CD14-positive monocyte (primary cell): Measurements from ENCODE around the gene SAMHD1. TPM values are rescaled to one million over a fixed set of nuclear protein-coding genes. Genes with fewer than 3 reads are reported as not detected.

ENCODE experiments used
- DNase-seq, 3 donors: peaks; one replicate each; pipeline ENCODE4 v3.0.0-alpha.2; 2011 to 2022
- H2AFZ ChIP-seq: 2 replicates; pipeline ENCODE4 v1.6.0; 2012; ENCODE audit warnings: mild to moderate bottlenecking, low read depth, low read length, inconsistent platforms; ENCODE audit not compliant: insufficient read depth, poor library complexity, severe bottlenecking
- H3K27ac ChIP-seq, 2 donors: 1 replicate in 1 of 2; 2 replicates in 1 of 2; pipeline ENCODE4 v1.5.1; 2012 to 2013; ENCODE audit warnings: low read length in 2 of 2, control low read depth in 1 of 2, inconsistent platforms in 1 of 2, low read depth in 1 of 2, mild to moderate bottlenecking in 1 of 2
- H3K27me3 ChIP-seq, 2 donors: one replicate each; pipeline versions ENCODE4 v1.6.0 to v1.6.1; 2011 to 2013; ENCODE audit warnings: low read length in 2 of 2; ENCODE audit not compliant: control insufficient read depth in 2 of 2, insufficient read depth in 2 of 2
- H3K36me3 ChIP-seq, 2 donors: replicated peaks in 1 of 2; 1 replicate in 1 of 2; 2 replicates in 1 of 2; pipeline versions ENCODE4 v1.5.1 to v1.6.1; 2012 to 2013; ENCODE audit warnings: low read length in 2 of 2, control low read depth in 1 of 2, inconsistent platforms in 1 of 2, mild to moderate bottlenecking in 1 of 2; ENCODE audit not compliant: insufficient read depth in 2 of 2, control insufficient read depth in 1 of 2
- H3K4me1 ChIP-seq, 2 donors: 1 replicate in 1 of 2; 2 replicates in 1 of 2; pipeline versions ENCODE4 v1.5.1 to v1.6.1; 2012 to 2013; ENCODE audit warnings: low read length in 2 of 2, control low read depth in 1 of 2, inconsistent platforms in 1 of 2, mild to moderate bottlenecking in 1 of 2, moderate library complexity in 1 of 2; ENCODE audit not compliant: insufficient read depth in 2 of 2, control insufficient read depth in 1 of 2
- H3K4me2 ChIP-seq: replicated peaks from 2 replicates; pipeline ENCODE3; 2012; ENCODE audit warnings: low read length, moderate library complexity, mild to moderate bottlenecking; ENCODE audit not compliant: poor library complexity, severe bottlenecking; ENCODE audit errors: extremely low read depth
- H3K4me3 ChIP-seq, 3 experiments: fragments of 200-600 bp in 1 of 3; sonication (generic) in 1 of 3; replicated peaks in 1 of 3; 1 replicate in 2 of 3; 2 replicates in 1 of 3; pipeline ENCODE4 v1.5.1; 2011 to 2013; ENCODE audit warnings: low read length in 3 of 3, mild to moderate bottlenecking in 3 of 3, control low read depth in 2 of 3, low read depth in 2 of 3, inconsistent platforms in 1 of 3, moderate library complexity in 1 of 3
- H3K79me2 ChIP-seq: 2 replicates; pipeline ENCODE4 v1.6.0; 2012; ENCODE audit warnings: mild to moderate bottlenecking, control low read depth, inconsistent platforms, low read length, moderate library complexity; ENCODE audit not compliant: insufficient read depth
- H3K9ac ChIP-seq: 2 replicates; pipeline ENCODE4 v1.6.0; 2017; ENCODE audit warnings: low read length, mild to moderate bottlenecking; ENCODE audit not compliant: insufficient read depth, poor library complexity, severe bottlenecking
- H3K9me3 ChIP-seq, 2 donors: replicated peaks in 1 of 2; 1 replicate in 1 of 2; 2 replicates in 1 of 2; pipeline versions ENCODE4 v1.5.1 to v1.6.1; 2012 to 2013; ENCODE audit warnings: low read length in 2 of 2, control low read depth in 1 of 2; ENCODE audit not compliant: control insufficient read depth in 1 of 2, insufficient read depth in 1 of 2
- H4K20me1 ChIP-seq: 2 replicates; pipeline ENCODE4 v1.6.0; 2012; ENCODE audit warnings: mild to moderate bottlenecking, low read length, control low read depth, moderate library complexity; ENCODE audit not compliant: insufficient read depth
- H3K27ac Mint-ChIP-seq, 7 donors: one replicate each; pipeline ENCODE4 v1.8.0; 2020; ENCODE audit warnings: mild to moderate bottlenecking in 7 of 7, mixed read lengths in 7 of 7, moderate library complexity in 6 of 7, inconsistent platforms in 2 of 7
- H3K27me3 Mint-ChIP-seq, 3 donors: one replicate each; pipeline ENCODE4 v1.8.0; 2021 to 2022; ENCODE audit warnings: low read depth in 3 of 3, mild to moderate bottlenecking in 3 of 3, mixed read lengths in 3 of 3, moderate library complexity in 3 of 3, inconsistent platforms in 1 of 3
- H3K36me3 Mint-ChIP-seq, 2 donors: one replicate each; pipeline ENCODE4 v1.8.0; 2020; ENCODE audit warnings: mixed read lengths in 2 of 2, inconsistent platforms in 1 of 2, mild to moderate bottlenecking in 1 of 2
- H3K4me1 Mint-ChIP-seq: one replicate; pipeline ENCODE4 v1.8.0; 2020; ENCODE audit warnings: mild to moderate bottlenecking, mixed read lengths
- H3K4me3 Mint-ChIP-seq, 2 donors: one replicate each; pipeline ENCODE4 v1.8.0; 2020; ENCODE audit warnings: mild to moderate bottlenecking in 2 of 2, mixed read lengths in 2 of 2, moderate library complexity in 1 of 2
- H3K9me3 Mint-ChIP-seq, 7 donors: one replicate each; pipeline ENCODE4 v1.8.0; 2020 to 2022; ENCODE audit warnings: mixed read lengths in 7 of 7, mild to moderate bottlenecking in 6 of 7, moderate library complexity in 6 of 7, inconsistent platforms in 2 of 7
- CTCF ChIP-seq: fragments of 200-600 bp; IDR thresholded peaks from one replicate; pipeline ENCODE4 v1.8.0; 2022; ENCODE audit warnings: antibody characterized with exemption, mild to moderate bottlenecking
- WGBS: methylation state at CpG from one replicate; pipeline ENCODE4 v1.1.5; 2013; ENCODE audit warnings: missing lambda C conversion rate; ENCODE audit not compliant: insufficient coverage; 5-methylcytosine and 5-hydroxymethylcytosine counted together
- intact Hi-C, 2 donors: fragments of 100-400 bp; cut with micrococcal nuclease; formaldehyde crosslinking; loops; one replicate each; pipeline versions ENCODE4 v1.15.0 to v1.15.1; 2023
- polyA plus RNA-seq, 3 donors: library from polyadenylated mRNA; depleted of rRNA in 1 of 3; unstranded in 2 of 3; stranded (reverse) in 1 of 3; fragments of 300-500 nt in 2 of 3; fragments of >200 nt in 1 of 3; fragmentation: Illumina TruSeq in 2 of 3; gene quantifications; 1 replicate in 2 of 3; 2 replicates in 1 of 3; pipeline ENCODE4 v1.2.3, GENCODE V29; 2012 to 2021

The SAMHD1 gene
- polyA plus RNA-seq, 3 donors: 232 to 796 (median 590) TPM

DNA sequence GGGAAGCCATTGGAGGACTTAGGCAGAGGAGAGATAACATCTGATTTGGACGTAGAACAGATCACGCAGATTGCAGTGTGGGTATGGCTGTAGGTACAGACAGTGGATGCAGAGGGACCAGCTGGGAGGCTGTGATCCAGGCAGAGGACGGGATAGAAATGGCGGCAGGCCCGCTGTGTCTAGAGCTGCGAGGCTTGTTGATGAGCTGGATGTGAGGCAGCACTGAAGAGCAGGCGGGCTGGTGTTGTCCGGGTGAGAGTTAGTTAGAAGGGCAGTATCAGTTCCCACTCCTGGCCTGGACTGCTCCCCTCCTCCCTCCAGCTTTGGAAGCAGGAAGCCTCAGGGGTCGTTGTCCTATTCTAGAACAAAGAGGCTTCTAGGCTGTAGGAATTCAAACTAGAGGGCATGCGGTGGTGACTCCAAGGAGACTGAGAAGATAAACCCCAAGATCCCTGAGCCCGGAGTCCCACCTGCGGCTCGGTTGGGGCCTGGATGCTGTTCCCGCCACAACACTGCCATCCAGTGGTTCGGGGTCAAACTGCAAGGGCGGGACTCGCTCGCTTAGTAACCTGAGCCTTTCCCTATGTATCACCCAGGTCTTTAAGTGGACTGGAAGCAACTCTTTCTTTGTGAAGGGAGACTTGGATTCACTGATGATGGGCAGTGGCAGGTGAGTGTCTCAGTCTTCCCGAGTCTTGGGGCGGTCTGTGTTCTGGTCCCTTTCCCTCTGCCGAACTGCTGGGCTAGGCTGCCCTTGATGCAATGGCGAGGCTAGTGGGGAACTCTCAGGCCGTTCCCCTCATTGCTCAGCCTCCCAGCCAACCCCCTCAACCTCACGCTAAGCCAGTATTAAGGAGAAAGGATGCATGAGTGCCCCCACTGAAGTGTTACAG, 64.4 kb downstream of the SAMHD1 start:
- H3K4me1 ChIP-seq: peaks cover 9 to 12% of the 10 kb centered on the region in 2 donors
- Mint-ChIP-seq H3K27me3 (peaks cover 0 to 1% (median 0%) of the 10 kb centered on the region in 3 donors), H3K27ac (peak overlapping the region; percentile 50 to 87 (median 72)), H3K9me3 (no peaks in the 10 kb centered on the region), H3K36me3 (peaks cover 31 to 41% of the 10 kb centered on the region in 2 donors), H3K4me3 (no peak overlapping the region), H3K4me1 (peaks cover 25% of the 10 kb centered on the region)
- H4K20me1 ChIP-seq: peaks cover 73% of the 10 kb centered on the region
- WGBS: 36% methylated on average over 7 of the region's 24 CpGs
- peak; percentile 57 to 66 (median 60) for DNase-seq
- H3K4me2 ChIP-seq: no peak overlapping the region
- H3K9me3 ChIP-seq: no peaks in the 10 kb centered on the region
- H3K27me3 ChIP-seq: no peaks in the 10 kb centered on the region
- H3K4me3 ChIP-seq: no peak overlapping the region
- intact Hi-C loops: loop anchor here in 1 of 2 donors (5.0 to 10.0 kb wide), 2 partner anchors 275 to 342 kb away; partner anchors contain the start of gene MYL9
- TF ChIP-seq CTCF: peak; percentile 93
- peak overlapping the region; percentile 48 to 55 for H3K27ac ChIP-seq
- no peak overlapping the region for H3K9ac ChIP-seq
- H3K79me2 ChIP-seq: peaks cover 2% of the 10 kb centered on the region
- H3K36me3 ChIP-seq: peaks cover 32 to 33% of the 10 kb centered on the region in 2 donors
- no peak overlapping the region for H2AFZ ChIP-seq

DNA sequence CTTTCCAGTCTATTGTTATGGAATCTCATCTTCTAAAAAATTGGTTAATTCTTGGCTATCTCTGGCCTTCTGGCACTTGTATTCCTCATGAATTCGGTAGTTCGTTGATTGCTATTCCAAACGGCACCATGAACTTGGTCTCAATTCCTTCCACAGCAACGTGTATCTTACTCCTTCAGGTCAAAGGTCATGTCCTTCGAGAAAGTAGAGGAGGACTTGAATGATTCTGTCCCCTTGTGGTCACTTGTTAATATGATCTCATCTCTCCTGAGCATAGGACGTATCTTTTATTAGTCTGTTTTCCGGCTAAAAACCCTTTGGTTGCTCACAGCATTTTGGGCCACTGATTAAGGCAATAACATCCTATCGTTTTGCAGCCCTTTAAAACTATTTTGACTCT, 66.2 kb downstream of the SAMHD1 start:
- peaks cover 25% of the 10 kb centered on the region for H3K4me1 Mint-ChIP-seq
- H3K27me3 Mint-ChIP-seq: peaks cover 2 to 5% (median 3%) of the 10 kb centered on the region in 3 donors
- Histone ChIP-seq H3K9ac (no peak overlapping the region), H3K4me3 (no peak overlapping the region), H3K27ac (no peak overlapping the region), H3K79me2 (no peaks in the 10 kb centered on the region), H3K4me1 (peaks cover 9 to 12% of the 10 kb centered on the region in 2 donors), H3K36me3 (peaks cover 15 to 22% of the 10 kb centered on the region in 2 donors), H2AFZ (no peak overlapping the region), H3K27me3 (no peaks in the 10 kb centered on the region), H3K4me2 (no peak overlapping the region), H3K9me3 (no peaks in the 10 kb centered on the region), H4K20me1 (peaks cover 56% of the 10 kb centered on the region)
- no peaks in the 10 kb centered on the region for H3K9me3 Mint-ChIP-seq
- peaks cover 27 to 38% of the 10 kb centered on the region in 2 donors for H3K36me3 Mint-ChIP-seq
- intact Hi-C loops: loop anchor here in 1 of 2 donors (5.0 to 10.0 kb wide), 2 partner anchors 273 to 341 kb away; partner anchors contain the start of gene MYL9
- no peak overlapping the region for H3K4me3 Mint-ChIP-seq
- WGBS: 93% methylated on average over 3 of the region's 8 CpGs
- no peak for TF ChIP-seq CTCF
- no peak for DNase-seq
- peak overlapping the region in 1 of 7 donors; percentile 10 for H3K27ac Mint-ChIP-seq
